Right lobe of liver (tissue), 6 donors: ENCODE data around the gene ADARB1. TPM values are rescaled to one million over a fixed set of nuclear protein-coding genes. Genes with fewer than 3 reads are reported as not detected.

Experiments
- ATAC-seq, 4 donors: fragments of 200-7000 bp; cut with Tn5 transposase; one replicate each; pipeline ENCODE4 v1.9.1; 2020; ENCODE audit warnings: mild to moderate bottlenecking in 4 of 4, moderate library complexity in 4 of 4
- DNase-seq, 3 donors: peaks; one replicate each; pipeline ENCODE4 v3.0.0-alpha.2; 2020
- H3K27ac ChIP-seq, 3 donors: fragments of 200-600 bp; one replicate each; pipeline ENCODE4 v1.8.0; 2022
- H3K27me3 ChIP-seq, 2 donors: fragments of 200-600 bp; one replicate each; pipeline ENCODE4 v1.8.0; 2022
- H3K36me3 ChIP-seq, 4 donors: fragments of 200-600 bp; sonication (generic) in 1 of 4; one replicate each; pipeline versions ENCODE4 v1.5.1 to v1.8.0; 2017 to 2022; ENCODE audit warnings: control low read depth in 1 of 4
- H3K4me1 ChIP-seq, 4 donors: fragments of 200-600 bp; sonication (generic) in 1 of 4; one replicate each; pipeline versions ENCODE4 v1.5.1 to v1.8.0; 2017 to 2022; ENCODE audit warnings: control low read depth in 1 of 4
- H3K4me3 ChIP-seq, 3 donors: fragments of 200-600 bp; one replicate each; pipeline ENCODE4 v1.8.0; 2022
- H3K9me3 ChIP-seq, 4 donors: fragments of 200-600 bp; sonication (generic) in 1 of 4; one replicate each; pipeline versions ENCODE4 v1.5.1 to v1.8.0; 2017 to 2022; ENCODE audit warnings: control low read depth in 1 of 4
- CTCF ChIP-seq, 4 donors: fragments of 200-600 bp in 3 of 4; fragments of 450-650 bp in 1 of 4; IDR thresholded peaks; one replicate each; pipeline versions ENCODE4 v1.5.1 to v1.8.0; 2016 to 2022; ENCODE audit warnings: antibody characterized with exemption in 4 of 4, mild to moderate bottlenecking in 2 of 4
- POLR2A ChIP-seq: fragments of 450-650 bp; IDR thresholded peaks from one replicate; pipeline ENCODE4 v1.6.1; 2017; ENCODE audit warnings: antibody characterized with exemption, mild to moderate bottlenecking
- WGBS: methylation state at CpG from one replicate; pipeline ENCODE4 v1.1.6; 2018; ENCODE audit warnings: low coverage, low lambda C conversion rate; ENCODE audit not compliant: insufficient coverage; ENCODE audit errors: missing lambda C conversion rate; 5-methylcytosine and 5-hydroxymethylcytosine counted together
- intact Hi-C, 2 donors: fragments of 100-400 bp; cut with DNase I; formaldehyde crosslinking; loops; one replicate each; pipeline versions ENCODE4 v1.11.2 to v1.14.1; 2022
- total RNA-seq, 6 experiments: library from RNA; depleted of rRNA in 2 of 6; stranded (reverse); fragments of >200 nt in 2 of 6; fragmentation: NEBNext Ultra II Directional in 3 of 6; extraction: Animal tissue kit (Norgen Biotek cat#: 25700) in 3 of 6; gene quantifications; one replicate each; pipeline versions ENCODE4 v1.1.0 to v1.2.4, GENCODE V29; 2016 to 2023
- donor health status: DM: no; HTN: yes; CAD: no.
- donor health status: DM: no; HTN: no; CAD: no.
- donor health status: DM: no; HTN: no; CAD: no.
- donor health status: DM: no; HTN: yes; CAD: no.
- donor health status: DM: no; HTN: yes; CAD: no.

Gene ADARB1
- total RNA-seq, 6 experiments from 2014 or later = 4.7 to 9.9 (median 8.6) TPM

- no peaks in the 10 kb centered on the region for H3K27me3 ChIP-seq
- H3K27ac ChIP-seq = no peak overlapping the region
- H3K36me3 ChIP-seq = no peaks in the 10 kb centered on the region
- WGBS = 56% methylated on average over 2 of the region's 5 CpGs
- DNase-seq (no peak), ATAC-seq (no peak)
- H3K9me3 ChIP-seq = no peaks in the 10 kb centered on the region
- no peak for TF ChIP-seq POLR2A
- no peak for TF ChIP-seq CTCF (IDR thresholded peaks at IDR 0.05)
- no peaks in the 10 kb centered on the region for H3K4me1 ChIP-seq
- intact Hi-C loops = loop anchor here (10.0 kb wide), 2 partner anchors 116 to 276 kb away; no protein-coding TSS in a partner anchor
- H3K4me3 ChIP-seq = no peak overlapping the region
Measured at GRCh38 chr21:45149021-45149420, 74.6 kb downstream of the ADARB1 start.

GRCh38 chr21:45150638-45151131 is 76.3 kb downstream of the ADARB1 start:
- Histone ChIP-seq H3K36me3 (no peaks in the 10 kb centered on the region), H3K4me3 (no peak overlapping the region), H3K4me1 (no peaks in the 10 kb centered on the region), H3K27me3 (no peaks in the 10 kb centered on the region), H3K27ac (no peak overlapping the region), H3K9me3 (no peaks in the 10 kb centered on the region)
- WGBS = 92% methylated on average over 6 of the region's 6 CpGs
- intact Hi-C loops = no loop called here
- peak in 1 of 4 donors; percentile 40 for ATAC-seq
- TF ChIP-seq POLR2A (no peak), CTCF (IDR thresholded peaks at IDR 0.05) (no peak)
- peak in 1 of 3 donors; percentile 23 for DNase-seq

- peak in 1 of 3 donors; percentile 33 for DNase-seq
- 69% methylated on average over 4 of the region's 10 CpGs for WGBS
- Histone ChIP-seq H3K27me3 (no peaks in the 10 kb centered on the region), H3K4me3 (no peak overlapping the region), H3K4me1 (no peaks in the 10 kb centered on the region), H3K36me3 (no peaks in the 10 kb centered on the region), H3K9me3 (no peaks in the 10 kb centered on the region), H3K27ac (no peak overlapping the region)
- no peak for ATAC-seq
- intact Hi-C loops = no loop called here
- TF ChIP-seq CTCF (IDR thresholded peaks at IDR 0.05) = no peak
- no peak for TF ChIP-seq POLR2A
Measured at GRCh38 chr21:45151445-45152160, 77.2 kb downstream of the ADARB1 start.

- 66% methylated on average over 20 of the region's 24 CpGs for WGBS
- no peak for TF ChIP-seq POLR2A
- TF ChIP-seq CTCF (IDR thresholded peaks at IDR 0.05) = peak in 1 of 4 donors; percentile 11
Measured at GRCh38 chr21:45152265-45152746, 77.9 kb downstream of the ADARB1 start.

More at GRCh38 chr21:45152265-45152746, 77.9 kb downstream of the ADARB1 start:
- DNase-seq = peak in 1 of 3 donors; percentile 51
- Histone ChIP-seq H3K4me3 (no peak overlapping the region), H3K27ac (no peak overlapping the region), H3K4me1 (no peaks in the 10 kb centered on the region), H3K36me3 (no peaks in the 10 kb centered on the region), H3K9me3 (no peaks in the 10 kb centered on the region), H3K27me3 (no peaks in the 10 kb centered on the region)
- intact Hi-C loops = no loop called here
- peak; percentile 34 to 65 (median 48) for ATAC-seq
